Measurements from ENCODE around the gene DICER1. TPM values are rescaled to one million over a fixed set of nuclear protein-coding genes. Genes with fewer than 3 reads are reported as not detected.
A peak's percentile ranks its signal among the peaks of the same experiment; 100 is the strongest.

The DICER1 gene, protein sequence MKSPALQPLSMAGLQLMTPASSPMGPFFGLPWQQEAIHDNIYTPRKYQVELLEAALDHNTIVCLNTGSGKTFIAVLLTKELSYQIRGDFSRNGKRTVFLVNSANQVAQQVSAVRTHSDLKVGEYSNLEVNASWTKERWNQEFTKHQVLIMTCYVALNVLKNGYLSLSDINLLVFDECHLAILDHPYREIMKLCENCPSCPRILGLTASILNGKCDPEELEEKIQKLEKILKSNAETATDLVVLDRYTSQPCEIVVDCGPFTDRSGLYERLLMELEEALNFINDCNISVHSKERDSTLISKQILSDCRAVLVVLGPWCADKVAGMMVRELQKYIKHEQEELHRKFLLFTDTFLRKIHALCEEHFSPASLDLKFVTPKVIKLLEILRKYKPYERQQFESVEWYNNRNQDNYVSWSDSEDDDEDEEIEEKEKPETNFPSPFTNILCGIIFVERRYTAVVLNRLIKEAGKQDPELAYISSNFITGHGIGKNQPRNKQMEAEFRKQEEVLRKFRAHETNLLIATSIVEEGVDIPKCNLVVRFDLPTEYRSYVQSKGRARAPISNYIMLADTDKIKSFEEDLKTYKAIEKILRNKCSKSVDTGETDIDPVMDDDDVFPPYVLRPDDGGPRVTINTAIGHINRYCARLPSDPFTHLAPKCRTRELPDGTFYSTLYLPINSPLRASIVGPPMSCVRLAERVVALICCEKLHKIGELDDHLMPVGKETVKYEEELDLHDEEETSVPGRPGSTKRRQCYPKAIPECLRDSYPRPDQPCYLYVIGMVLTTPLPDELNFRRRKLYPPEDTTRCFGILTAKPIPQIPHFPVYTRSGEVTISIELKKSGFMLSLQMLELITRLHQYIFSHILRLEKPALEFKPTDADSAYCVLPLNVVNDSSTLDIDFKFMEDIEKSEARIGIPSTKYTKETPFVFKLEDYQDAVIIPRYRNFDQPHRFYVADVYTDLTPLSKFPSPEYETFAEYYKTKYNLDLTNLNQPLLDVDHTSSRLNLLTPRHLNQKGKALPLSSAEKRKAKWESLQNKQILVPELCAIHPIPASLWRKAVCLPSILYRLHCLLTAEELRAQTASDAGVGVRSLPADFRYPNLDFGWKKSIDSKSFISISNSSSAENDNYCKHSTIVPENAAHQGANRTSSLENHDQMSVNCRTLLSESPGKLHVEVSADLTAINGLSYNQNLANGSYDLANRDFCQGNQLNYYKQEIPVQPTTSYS (N-terminal part only)
- 46.3 and 51.2 TPM in 2 replicates for polyA plus RNA-seq (2011; rRNA removed)
- polyA plus RNA-seq (2012; cell fraction: cytosol; rRNA removed), result 6.1 and 8.0 TPM in 2 replicates
- 6.9 and 10.5 TPM in 2 replicates for polyA plus RNA-seq (2012; cell fraction: nucleus; rRNA removed)
- 14.1 to 15.6 TPM (median 14.1 TPM) in 3 replicates for polyA plus RNA-seq (2017; fragmentation: RNase III; extraction: RNeasy Plus Mini Kit Qiagen cat#74134 plus additional on column Dnase treatment)
- 82.8 and 93.1 TPM in 2 replicates for polyA minus RNA-seq (2011; rRNA and poly(A)+ RNA removed)

DNA sequence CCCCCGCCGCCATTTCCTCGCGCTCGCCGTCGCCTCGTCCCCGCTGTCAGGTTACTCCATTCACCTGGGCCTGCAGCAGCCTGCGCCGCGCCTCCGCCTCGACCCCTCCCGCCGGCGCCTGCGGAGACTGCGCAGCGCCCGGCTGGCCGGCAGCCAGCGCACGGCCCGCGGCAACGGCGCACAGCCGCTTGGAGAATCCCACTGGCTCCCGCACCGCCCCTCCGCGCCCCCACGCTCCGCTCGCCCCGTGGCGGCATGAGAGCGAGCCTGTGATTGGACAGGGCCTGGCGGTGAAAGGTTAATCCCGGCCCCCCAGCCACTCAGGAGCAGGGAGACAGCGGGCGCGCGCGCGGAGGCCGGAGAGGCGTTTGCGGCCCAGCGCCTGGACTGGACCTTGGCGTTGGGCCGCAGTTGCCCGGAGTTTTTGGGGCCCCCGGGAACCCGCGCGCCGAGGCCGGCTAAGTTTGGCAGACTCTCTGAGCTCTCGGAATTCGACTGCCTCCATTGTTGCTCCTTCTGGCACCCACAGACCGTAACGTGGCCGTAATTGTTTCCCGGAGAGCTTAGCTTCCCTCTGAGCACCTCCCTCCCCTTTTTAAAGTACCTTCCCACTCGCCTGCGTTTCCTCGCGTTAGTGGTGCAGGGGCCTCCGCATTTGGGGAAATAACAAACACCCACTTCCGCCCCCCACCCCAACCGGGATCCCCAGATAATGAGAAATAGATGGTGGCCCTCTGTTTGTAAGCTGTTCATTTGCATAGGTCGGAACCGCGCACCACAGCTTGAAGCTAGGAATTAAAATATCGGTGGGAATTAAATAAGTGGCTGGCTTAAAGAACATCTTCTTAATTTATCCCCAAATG lies at the start of gene DICER1:
TSS of gene DICER1 (minus strand) at position 203 of the 863 bp plus-strand sequence. CDS start 24,071 bp downstream, outside the sequence.
- peak; percentile 94 to 95 for DNase-seq (ENCODE audit: low read depth in 1 of 2, low spot score in 1 of 2)
- Histone ChIP-seq H3K9me3 (no peaks in the 10 kb centered on the region), H3K4me1 (peaks cover 13% of the 10 kb centered on the region; the same call in 2 of the 3 replicates), H3K4me2 (peak within 1 kb of the TSS; percentile 93), H3K4me3 (peak within 1 kb of the TSS; percentile 68), H3K27ac (peak within 1 kb of the TSS; percentile 89 to 96)
- CTCF ChIA-PET, result no interaction called here
- TF ChIP-seq FOXS1 (CRISPR knock-in tag; IDR thresholded peaks at IDR 0.05), result no peak
- TF ChIP-seq HDAC2 (IDR thresholded peaks at IDR 0.05), result no peak
- TF ChIP-seq TP53 (CRISPR knock-in tag; IDR thresholded peaks at IDR 0.05), result no peak
- no peak for TF ChIP-seq CBX2 (IDR thresholded peaks at IDR 0.05; ENCODE audit: borderline replicate concordance, low read depth)
- TF ChIP-seq MYC (IDR thresholded peaks at IDR 0.05; ENCODE audit: borderline replicate concordance, low read length), result peak; percentile 77
- peak; percentile 89; the same call in 1 of the 2 replicates for TF ChIP-seq MAZ (IDR thresholded peaks at IDR 0.05; ENCODE audit: borderline replicate concordance, low read depth, low read length)
- TF ChIP-seq, protein P1, sequence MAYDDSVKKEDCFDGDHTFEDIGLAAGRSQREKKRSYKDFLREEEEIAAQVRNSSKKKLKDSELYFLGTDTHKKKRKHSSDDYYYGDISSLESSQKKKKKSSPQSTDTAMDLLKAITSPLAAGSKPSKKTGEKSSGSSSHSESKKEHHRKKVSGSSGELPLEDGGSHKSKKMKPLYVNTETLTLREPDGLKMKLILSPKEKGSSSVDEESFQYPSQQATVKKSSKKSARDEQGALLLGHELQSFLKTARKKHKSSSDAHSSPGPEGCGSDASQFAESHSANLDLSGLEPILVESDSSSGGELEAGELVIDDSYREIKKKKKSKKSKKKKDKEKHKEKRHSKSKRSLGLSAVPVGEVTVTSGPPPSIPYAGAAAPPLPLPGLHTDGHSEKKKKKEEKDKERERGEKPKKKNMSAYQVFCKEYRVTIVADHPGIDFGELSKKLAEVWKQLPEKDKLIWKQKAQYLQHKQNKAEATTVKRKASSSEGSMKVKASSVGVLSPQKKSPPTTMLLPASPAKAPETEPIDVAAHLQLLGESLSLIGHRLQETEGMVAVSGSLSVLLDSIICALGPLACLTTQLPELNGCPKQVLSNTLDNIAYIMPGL (CRISPR knock-in tag; IDR thresholded peaks at IDR 0.05; ENCODE audit: borderline replicate concordance), result no peak
- no peak for TF ChIP-seq CEBPB (IDR thresholded peaks at IDR 0.05)
- peak; percentile 36; the same call in 1 of the 2 replicates for TF ChIP-seq SREBF2 (IDR thresholded peaks at IDR 0.05)
- no peak for TF ChIP-seq FOSB (CRISPR knock-in tag; IDR thresholded peaks at IDR 0.05)
- 0 out of 2 replicates have a peak, but pooled peaks have one; percentile 9 for TF ChIP-seq GATA3 (IDR thresholded peaks at IDR 0.05; ENCODE audit: borderline replicate concordance)
- TF ChIP-seq RFX5 (IDR thresholded peaks at IDR 0.05), result 0 out of 2 replicates have a peak, but pooled peaks have one; percentile 22
- TF ChIP-seq, protein P2, sequence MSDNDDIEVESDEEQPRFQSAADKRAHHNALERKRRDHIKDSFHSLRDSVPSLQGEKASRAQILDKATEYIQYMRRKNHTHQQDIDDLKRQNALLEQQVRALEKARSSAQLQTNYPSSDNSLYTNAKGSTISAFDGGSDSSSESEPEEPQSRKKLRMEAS (IDR thresholded peaks at IDR 0.05), result peak; percentile 79
- TF ChIP-seq, protein P3, sequence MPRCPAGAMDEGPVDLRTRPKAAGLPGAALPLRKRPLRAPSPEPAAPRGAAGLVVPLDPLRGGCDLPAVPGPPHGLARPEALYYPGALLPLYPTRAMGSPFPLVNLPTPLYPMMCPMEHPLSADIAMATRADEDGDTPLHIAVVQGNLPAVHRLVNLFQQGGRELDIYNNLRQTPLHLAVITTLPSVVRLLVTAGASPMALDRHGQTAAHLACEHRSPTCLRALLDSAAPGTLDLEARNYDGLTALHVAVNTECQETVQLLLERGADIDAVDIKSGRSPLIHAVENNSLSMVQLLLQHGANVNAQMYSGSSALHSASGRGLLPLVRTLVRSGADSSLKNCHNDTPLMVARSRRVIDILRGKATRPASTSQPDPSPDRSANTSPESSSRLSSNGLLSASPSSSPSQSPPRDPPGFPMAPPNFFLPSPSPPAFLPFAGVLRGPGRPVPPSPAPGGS (IDR thresholded peaks at IDR 0.05), result peak; percentile 74; the same call in 1 of the 3 replicates
- no peak for TF ChIP-seq EHF (CRISPR knock-in tag; IDR thresholded peaks at IDR 0.05)
- no peak for TF ChIP-seq NR3C1 (IDR thresholded peaks at IDR 0.05)
- peak; percentile 98 for TF ChIP-seq PHF8 (IDR thresholded peaks at IDR 0.05; ENCODE audit: borderline replicate concordance, low read depth)
- TF ChIP-seq RNF2 (IDR thresholded peaks at IDR 0.05; ENCODE audit: borderline replicate concordance, low read depth), result no peak
- peak; percentile 33 to 83; a peak in 4 of 5 replicates for TF ChIP-seq JUN (IDR thresholded peaks at IDR 0.05)
- peak; percentile 48 for TF ChIP-seq POLR2A (IDR thresholded peaks at IDR 0.05; ENCODE audit: low read length)
- TF ChIP-seq, protein P4, sequence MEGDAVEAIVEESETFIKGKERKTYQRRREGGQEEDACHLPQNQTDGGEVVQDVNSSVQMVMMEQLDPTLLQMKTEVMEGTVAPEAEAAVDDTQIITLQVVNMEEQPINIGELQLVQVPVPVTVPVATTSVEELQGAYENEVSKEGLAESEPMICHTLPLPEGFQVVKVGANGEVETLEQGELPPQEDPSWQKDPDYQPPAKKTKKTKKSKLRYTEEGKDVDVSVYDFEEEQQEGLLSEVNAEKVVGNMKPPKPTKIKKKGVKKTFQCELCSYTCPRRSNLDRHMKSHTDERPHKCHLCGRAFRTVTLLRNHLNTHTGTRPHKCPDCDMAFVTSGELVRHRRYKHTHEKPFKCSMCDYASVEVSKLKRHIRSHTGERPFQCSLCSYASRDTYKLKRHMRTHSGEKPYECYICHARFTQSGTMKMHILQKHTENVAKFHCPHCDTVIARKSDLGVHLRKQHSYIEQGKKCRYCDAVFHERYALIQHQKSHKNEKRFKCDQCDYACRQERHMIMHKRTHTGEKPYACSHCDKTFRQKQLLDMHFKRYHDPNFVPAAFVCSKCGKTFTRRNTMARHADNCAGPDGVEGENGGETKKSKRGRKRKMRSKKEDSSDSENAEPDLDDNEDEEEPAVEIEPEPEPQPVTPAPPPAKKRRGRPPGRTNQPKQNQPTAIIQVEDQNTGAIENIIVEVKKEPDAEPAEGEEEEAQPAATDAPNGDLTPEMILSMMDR (IDR thresholded peaks at IDR 0.05), result no peak
- no peak for TF ChIP-seq TFCP2L1 (CRISPR knock-in tag; IDR thresholded peaks at IDR 0.05)
- WGBS (ENCODE audit: missing lambda C conversion rate), result under 1% methylated on average over 25 of the region's 77 CpGs
- peak; percentile 92 to 95 for ATAC-seq
- FAIRE-seq, result no peak
- POLR2A ChIA-PET, result interaction anchor here (0.8 kb wide), 1 partner anchor 28 kb away, joined by 4 read pairs; no protein-coding TSS in a partner anchor

All from A549 (cell line).